ENCODE results near the gene ARHGAP44.

GRCh38 chr17:12831839-12832238 lies 42.5 kb downstream of the ARHGAP44 start:
- no peak for TF ChIP-seq CTCF (optimal IDR thresholded peaks at IDR 0.05 in 1 of 3, IDR thresholded peaks at IDR 0.05 in 1 of 3, conservative IDR thresholded peaks at IDR 0.05 in 1 of 3; ENCODE audit: extremely low read depth in 1 of 3, insufficient read depth in 2 of 3, low read length in 3 of 3)
- no peak for TF ChIP-seq EZH2 (IDR thresholded peaks at IDR 0.05; ENCODE audit: low read length)
